Endothelial cell of umbilical vein (primary cell): Measurements from ENCODE around the gene ARPC5L. TPM values are rescaled to one million over a fixed set of nuclear protein-coding genes. Genes with fewer than 3 reads are reported as not detected.
"Not testable (repeated sequence)": the region's sequence is repeated elsewhere in the genome, so short reads cannot be mapped to it uniquely, and the experiment has no call there.

Experiments
- BruUV-seq: library from RNA; stranded (reverse); fragments of 400-500 nt; replicated peaks from 2 replicates; lab custom pipeline; 2021; lab: Mats Ljungman, UMichigan
- CTCF ChIA-PET: fragments of 300-600, 350-600 bp; sonication (Branson Sonifier 250); formaldehyde crosslinking; loops from one replicate; lab custom pipeline; 2021; ENCODE audit warnings: antibody characterized with exemption, inconsistent platforms; lab: Charles Lee
- POLR2A ChIA-PET: fragments of 300-600, 350-600 bp; sonication (Branson Sonifier 250); formaldehyde crosslinking; loops from one replicate; lab custom pipeline; 2021; ENCODE audit warnings: antibody characterized with exemption, inconsistent platforms; lab: Charles Lee
- DNase-seq: peaks from one replicate; pipeline ENCODE4 v3.0.0-alpha.2; 2011; ENCODE audit warnings: low read depth, low spot score
- FAIRE-seq: peaks from 2 replicates; lab custom pipeline; 2011; peaks lifted over from hg19 to GRCh38; lab: Jason Lieb, UNC
- H2AFZ ChIP-seq: 2 replicates; pipeline ENCODE4 v1.6.0; 2012; ENCODE audit warnings: low read depth, low read length, control low read depth, inconsistent platforms
- H3K27ac ChIP-seq: 2 replicates; pipeline ENCODE4 v1.5.1; 2011; ENCODE audit warnings: low read depth, mild to moderate bottlenecking, control low read depth, low read length, moderate library complexity; ENCODE audit not compliant: insufficient read depth
- H3K27me3 ChIP-seq, 2 experiments: 2 replicates each; pipeline versions ENCODE4 v1.6.0 to v1.6.1; 2011; ENCODE audit warnings: low read length in 2 of 2, mixed read lengths in 1 of 2; ENCODE audit not compliant: control insufficient read depth in 2 of 2, insufficient read depth in 2 of 2
- H3K36me3 ChIP-seq, 2 experiments: 2 replicates in 1 of 2; 3 replicates in 1 of 2; pipeline ENCODE4 v1.5.1; 2011; ENCODE audit warnings: low read length in 2 of 2, mild to moderate bottlenecking in 1 of 2, moderate library complexity in 1 of 2; ENCODE audit not compliant: control insufficient read depth in 2 of 2, insufficient read depth in 2 of 2; ENCODE audit errors: extremely low read depth in 1 of 2
- H3K4me1 ChIP-seq: 3 replicates; pipeline ENCODE4 v1.5.1; 2011; ENCODE audit warnings: mild to moderate bottlenecking, low read length; ENCODE audit not compliant: control insufficient read depth, insufficient read depth; ENCODE audit errors: extremely low read depth
- H3K4me2 ChIP-seq: 2 replicates; pipeline ENCODE4 v1.6.1; 2011; ENCODE audit warnings: low read length, control low read depth, mixed read lengths; ENCODE audit not compliant: insufficient read depth
- H3K4me3 ChIP-seq, 3 experiments: fragments of 200-600 bp in 1 of 3; sonication (generic), shearing (Covaris generic) in 1 of 3; replicated peaks in 1 of 3; 2 replicates each; pipeline ENCODE4 v1.5.1; 2011 to 2016; ENCODE audit warnings: control low read depth in 3 of 3, low read length in 3 of 3, mild to moderate bottlenecking in 2 of 3, inconsistent platforms in 1 of 3, low read depth in 1 of 3, moderate library complexity in 1 of 3; ENCODE audit not compliant: insufficient read depth in 1 of 3
- H3K79me2 ChIP-seq: 2 replicates; pipeline ENCODE4 v1.6.0; 2012; ENCODE audit warnings: low read length, inconsistent platforms; ENCODE audit not compliant: control insufficient read depth, insufficient read depth
- H3K9ac ChIP-seq: replicated peaks from 2 replicates; pipeline ENCODE3; 2011; ENCODE audit warnings: low read length, control low read depth; ENCODE audit not compliant: insufficient read depth; ENCODE audit errors: extremely low read depth
- H3K9me1 ChIP-seq: replicated peaks from 3 replicates; pipeline ENCODE4 v1.6.0; 2011; ENCODE audit warnings: mild to moderate bottlenecking, low read length; ENCODE audit not compliant: control insufficient read depth, insufficient read depth; ENCODE audit errors: extremely low read depth
- H3K9me3 ChIP-seq: replicated peaks from 2 replicates; pipeline ENCODE4 v1.5.1; 2012; ENCODE audit warnings: low read length, inconsistent platforms; ENCODE audit not compliant: control insufficient read depth, insufficient read depth
- H4K20me1 ChIP-seq: replicated peaks from 2 replicates; pipeline ENCODE3; 2011; ENCODE audit warnings: mild to moderate bottlenecking, low read length; ENCODE audit not compliant: control insufficient read depth, insufficient read depth; ENCODE audit errors: extremely low read depth
- EZH2 ChIP-seq: IDR thresholded peaks from 2 replicates; pipeline ENCODE4 v1.6.1; 2012; ENCODE audit warnings: borderline replicate concordance, low read depth, mild to moderate bottlenecking, moderate library complexity, low read length, inconsistent platforms; ENCODE audit not compliant: severe bottlenecking
- FOS ChIP-seq: IDR thresholded peaks from 2 replicates; pipeline ENCODE4 v1.6.1; 2011; ENCODE audit warnings: mild to moderate bottlenecking, low read length, moderate library complexity, borderline replicate concordance; ENCODE audit not compliant: insufficient read depth
- GATA2 ChIP-seq: IDR thresholded peaks from 2 replicates; pipeline ENCODE4 v1.7.0; 2011; ENCODE audit warnings: low read depth, mild to moderate bottlenecking, moderate library complexity, mixed read lengths, low read length; ENCODE audit not compliant: insufficient read length, insufficient read depth
- JUN ChIP-seq: IDR thresholded peaks from 2 replicates; pipeline ENCODE4 v1.6.1; 2011; ENCODE audit warnings: borderline replicate concordance, low read depth; ENCODE audit not compliant: insufficient read length, insufficient read depth
- MYC ChIP-seq: IDR thresholded peaks from one replicate; pipeline ENCODE4 v1.6.1; 2011; ENCODE audit warnings: mild to moderate bottlenecking, low read depth, low read length
- POLR2A ChIP-seq: IDR thresholded peaks from 2 replicates; pipeline ENCODE4 v1.6.1; 2012; ENCODE audit warnings: low read depth, mild to moderate bottlenecking, control low read depth, low read length
- POLR2AphosphoS5 ChIP-seq: IDR thresholded peaks from 2 replicates; pipeline ENCODE4 v1.6.1; 2012; ENCODE audit warnings: low read depth, mild to moderate bottlenecking, control low read depth, low read length, moderate library complexity; ENCODE audit not compliant: insufficient read depth
- dilution Hi-C: fragments of 300-500 bp; cut with MboI; formaldehyde crosslinking; loops from one replicate; pipeline ENCODE4 v1.15.0; 2019; ENCODE audit warnings: low sequenced_read_pairs; ENCODE audit not compliant: extremely low pct_ligation_motif_present
- intact Hi-C: fragments of 100-400 bp; cut with micrococcal nuclease; formaldehyde crosslinking; loops from one replicate; pipeline ENCODE4 v1.10.0; 2022
- polyA plus RNA-seq, 4 experiments: library from polyadenylated mRNA; depleted of rRNA in 3 of 4; stranded (reverse) in 3 of 4; unstranded in 1 of 4; fragments of >200 nt; gene quantifications; 2 replicates each; pipeline versions ENCODE4 v1.2.1 to v1.2.3, GENCODE V29; 2011 to 2012; ENCODE audit warnings: missing spikeins in 1 of 4
- total RNA-seq: library from RNA; stranded (reverse); gene quantifications from 2 replicates; pipeline ENCODE4 v1.2.3, GENCODE V29; 2021
- TF ChIP-seq, protein P1 (sequence below), 2 donors: IDR thresholded peaks; 1 replicate in 1 of 2; 2 replicates in 1 of 2; pipeline ENCODE4 v1.5.1; 2011; ENCODE audit warnings: low read length in 2 of 2, mild to moderate bottlenecking in 2 of 2, moderate library complexity in 2 of 2, control low read depth in 1 of 2, inconsistent platforms in 1 of 2, low read depth in 1 of 2; ENCODE audit not compliant: insufficient read depth in 1 of 2; ENCODE audit errors: extremely low read depth in 1 of 2
- TF ChIP-seq, protein P2 (sequence below): IDR thresholded peaks from 2 replicates; pipeline ENCODE4 v1.6.1; 2011; ENCODE audit not compliant: insufficient read depth, insufficient read length

Gene ARPC5L
- total and polyA plus RNA-seq, 2 donors (not counting 3 experiments of a cell fraction or from before 2014, with no cell fraction given), result 60.7 to 68.1 TPM

DNA sequence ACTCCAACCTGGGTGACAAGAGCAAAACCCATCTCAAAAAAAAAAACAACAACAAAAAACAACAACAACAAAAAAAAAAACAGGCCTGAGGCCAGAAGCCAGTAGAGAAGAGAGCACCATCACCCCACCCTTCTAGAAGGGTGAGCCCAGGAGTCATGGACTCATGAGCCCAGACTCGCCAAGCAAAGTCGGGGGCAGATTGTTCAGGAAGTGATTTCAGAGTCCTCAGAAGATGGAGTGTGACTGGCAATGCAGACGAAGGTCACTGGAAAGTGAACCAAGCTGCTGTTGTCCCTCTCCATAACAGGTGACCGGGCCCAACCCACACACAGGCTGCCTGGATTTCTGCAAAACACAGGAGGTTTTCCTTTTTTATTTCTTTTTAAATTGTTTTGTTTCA is 17.6 kb upstream of the ARPC5L start:
- H3K4me3 ChIP-seq, result no peak overlapping the region
- H3K9ac ChIP-seq, result no peak overlapping the region
- CTCF ChIA-PET, result no interaction called here
- no peaks in the 10 kb centered on the region for H3K36me3 ChIP-seq
- no peak overlapping the region for H3K27ac ChIP-seq
- DNase-seq (no peak), FAIRE-seq (no peak)
- H3K9me3 ChIP-seq, result no peaks in the 10 kb centered on the region
- H3K9me1 ChIP-seq, result no peaks in the 10 kb centered on the region
- no peaks in the 10 kb centered on the region for H4K20me1 ChIP-seq
- H2AFZ ChIP-seq, result no peak overlapping the region
- no peaks in the 10 kb centered on the region for H3K79me2 ChIP-seq
- POLR2A ChIA-PET, result no interaction called here
- no peak overlapping the region for H3K4me2 ChIP-seq
- intact Hi-C loops, result no loop called here
- BruUV-seq, result no TSS peak
- no peaks in the 10 kb centered on the region for H3K4me1 ChIP-seq
- dilution Hi-C loops, result no loop called here
- peaks cover 0 to 2% of the 10 kb centered on the region in 2 experiments for H3K27me3 ChIP-seq
- TF ChIP-seq MYC (no peak), JUN (no peak), POLR2AphosphoS5 (no peak), POLR2A (no peak), EZH2 (no peak), GATA2 (no peak), FOS (no peak)
- TF ChIP-seq, protein P1, sequence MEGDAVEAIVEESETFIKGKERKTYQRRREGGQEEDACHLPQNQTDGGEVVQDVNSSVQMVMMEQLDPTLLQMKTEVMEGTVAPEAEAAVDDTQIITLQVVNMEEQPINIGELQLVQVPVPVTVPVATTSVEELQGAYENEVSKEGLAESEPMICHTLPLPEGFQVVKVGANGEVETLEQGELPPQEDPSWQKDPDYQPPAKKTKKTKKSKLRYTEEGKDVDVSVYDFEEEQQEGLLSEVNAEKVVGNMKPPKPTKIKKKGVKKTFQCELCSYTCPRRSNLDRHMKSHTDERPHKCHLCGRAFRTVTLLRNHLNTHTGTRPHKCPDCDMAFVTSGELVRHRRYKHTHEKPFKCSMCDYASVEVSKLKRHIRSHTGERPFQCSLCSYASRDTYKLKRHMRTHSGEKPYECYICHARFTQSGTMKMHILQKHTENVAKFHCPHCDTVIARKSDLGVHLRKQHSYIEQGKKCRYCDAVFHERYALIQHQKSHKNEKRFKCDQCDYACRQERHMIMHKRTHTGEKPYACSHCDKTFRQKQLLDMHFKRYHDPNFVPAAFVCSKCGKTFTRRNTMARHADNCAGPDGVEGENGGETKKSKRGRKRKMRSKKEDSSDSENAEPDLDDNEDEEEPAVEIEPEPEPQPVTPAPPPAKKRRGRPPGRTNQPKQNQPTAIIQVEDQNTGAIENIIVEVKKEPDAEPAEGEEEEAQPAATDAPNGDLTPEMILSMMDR (IDR thresholded peaks at IDR 0.05; ENCODE audit: extremely low read depth in 1 of 2, insufficient read depth in 1 of 2, low read depth in 1 of 2, low read length in 2 of 2), result no peak
- TF ChIP-seq, protein P2, sequence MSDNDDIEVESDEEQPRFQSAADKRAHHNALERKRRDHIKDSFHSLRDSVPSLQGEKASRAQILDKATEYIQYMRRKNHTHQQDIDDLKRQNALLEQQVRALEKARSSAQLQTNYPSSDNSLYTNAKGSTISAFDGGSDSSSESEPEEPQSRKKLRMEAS, result no peak

GRCh38 chr9:124846467-124846866 is 15.5 kb upstream of the ARPC5L start:
- H3K9ac ChIP-seq, H3K27me3 ChIP-seq, FAIRE-seq, H3K9me1 ChIP-seq, H3K79me2 ChIP-seq, H4K20me1 ChIP-seq, H3K4me3 ChIP-seq, H3K36me3 ChIP-seq, DNase-seq, H2AFZ ChIP-seq, POLR2A ChIA-PET, H3K4me1 ChIP-seq, H3K27ac ChIP-seq, H3K4me2 ChIP-seq, intact Hi-C loops, H3K9me3 ChIP-seq, BruUV-seq, dilution Hi-C loops: not testable (repeated sequence)
- CTCF ChIA-PET, result interaction anchor here (0.7 to 15.1 kb wide), 2 partner anchors 39 to 71 kb away, joined by 3 to 967 read pairs; partner anchors contain the start of genes NR6A1 and OLFML2A
